Measurements from ENCODE around the gene GPAT3.

GRCh38 chr4:83599183-83599582 is 63.3 kb downstream of the GPAT3 start:
- TF ChIP-seq, protein P1, sequence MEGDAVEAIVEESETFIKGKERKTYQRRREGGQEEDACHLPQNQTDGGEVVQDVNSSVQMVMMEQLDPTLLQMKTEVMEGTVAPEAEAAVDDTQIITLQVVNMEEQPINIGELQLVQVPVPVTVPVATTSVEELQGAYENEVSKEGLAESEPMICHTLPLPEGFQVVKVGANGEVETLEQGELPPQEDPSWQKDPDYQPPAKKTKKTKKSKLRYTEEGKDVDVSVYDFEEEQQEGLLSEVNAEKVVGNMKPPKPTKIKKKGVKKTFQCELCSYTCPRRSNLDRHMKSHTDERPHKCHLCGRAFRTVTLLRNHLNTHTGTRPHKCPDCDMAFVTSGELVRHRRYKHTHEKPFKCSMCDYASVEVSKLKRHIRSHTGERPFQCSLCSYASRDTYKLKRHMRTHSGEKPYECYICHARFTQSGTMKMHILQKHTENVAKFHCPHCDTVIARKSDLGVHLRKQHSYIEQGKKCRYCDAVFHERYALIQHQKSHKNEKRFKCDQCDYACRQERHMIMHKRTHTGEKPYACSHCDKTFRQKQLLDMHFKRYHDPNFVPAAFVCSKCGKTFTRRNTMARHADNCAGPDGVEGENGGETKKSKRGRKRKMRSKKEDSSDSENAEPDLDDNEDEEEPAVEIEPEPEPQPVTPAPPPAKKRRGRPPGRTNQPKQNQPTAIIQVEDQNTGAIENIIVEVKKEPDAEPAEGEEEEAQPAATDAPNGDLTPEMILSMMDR (IDR thresholded peaks at IDR 0.05) = no peak
- no peak for TF ChIP-seq POLR2A (IDR thresholded peaks at IDR 0.05)
- no peak for TF ChIP-seq POLR2AphosphoS5 (IDR thresholded peaks at IDR 0.05)
- no peak for TF ChIP-seq EP300 (IDR thresholded peaks at IDR 0.05)
